Right lobe of liver (tissue), 6 donors: ENCODE data around the gene GABRB2. TPM values are rescaled to one million over a fixed set of nuclear protein-coding genes. Genes with fewer than 3 reads are reported as not detected.
"Not testable (repeated sequence)": the region's sequence is repeated elsewhere in the genome, so short reads cannot be mapped to it uniquely, and the experiment has no call there.

Source experiments
- ATAC-seq, 4 donors: fragments of 200-7000 bp; cut with Tn5 transposase; one replicate each; pipeline ENCODE4 v1.9.1; 2020; ENCODE audit warnings: mild to moderate bottlenecking in 4 of 4, moderate library complexity in 4 of 4
- DNase-seq, 3 donors: peaks; one replicate each; pipeline ENCODE4 v3.0.0-alpha.2; 2020
- H3K27ac ChIP-seq, 3 donors: fragments of 200-600 bp; one replicate each; pipeline ENCODE4 v1.8.0; 2022
- H3K27me3 ChIP-seq, 2 donors: fragments of 200-600 bp; one replicate each; pipeline ENCODE4 v1.8.0; 2022
- H3K36me3 ChIP-seq, 4 donors: fragments of 200-600 bp; sonication (generic) in 1 of 4; one replicate each; pipeline versions ENCODE4 v1.5.1 to v1.8.0; 2017 to 2022; ENCODE audit warnings: control low read depth in 1 of 4
- H3K4me1 ChIP-seq, 4 donors: fragments of 200-600 bp; sonication (generic) in 1 of 4; one replicate each; pipeline versions ENCODE4 v1.5.1 to v1.8.0; 2017 to 2022; ENCODE audit warnings: control low read depth in 1 of 4
- H3K4me3 ChIP-seq, 3 donors: fragments of 200-600 bp; one replicate each; pipeline ENCODE4 v1.8.0; 2022
- H3K9me3 ChIP-seq, 4 donors: fragments of 200-600 bp; sonication (generic) in 1 of 4; one replicate each; pipeline versions ENCODE4 v1.5.1 to v1.8.0; 2017 to 2022; ENCODE audit warnings: control low read depth in 1 of 4
- POLR2A ChIP-seq: fragments of 450-650 bp; IDR thresholded peaks from one replicate; pipeline ENCODE4 v1.6.1; 2017; ENCODE audit warnings: antibody characterized with exemption, mild to moderate bottlenecking
- WGBS: methylation state at CpG from one replicate; pipeline ENCODE4 v1.1.6; 2018; ENCODE audit warnings: low coverage, low lambda C conversion rate; ENCODE audit not compliant: insufficient coverage; ENCODE audit errors: missing lambda C conversion rate; 5-methylcytosine and 5-hydroxymethylcytosine counted together
- intact Hi-C, 2 donors: fragments of 100-400 bp; cut with DNase I; formaldehyde crosslinking; loops; one replicate each; pipeline versions ENCODE4 v1.11.2 to v1.14.1; 2022
- total RNA-seq, 6 experiments: library from RNA; depleted of rRNA in 2 of 6; stranded (reverse); fragments of >200 nt in 2 of 6; fragmentation: NEBNext Ultra II Directional in 3 of 6; extraction: Animal tissue kit (Norgen Biotek cat#: 25700) in 3 of 6; gene quantifications; one replicate each; pipeline versions ENCODE4 v1.1.0 to v1.2.4, GENCODE V29; 2016 to 2023
- TF ChIP-seq, protein P1 (sequence below), 4 donors: fragments of 200-600 bp in 3 of 4; fragments of 450-650 bp in 1 of 4; IDR thresholded peaks; one replicate each; pipeline versions ENCODE4 v1.5.1 to v1.8.0; 2016 to 2022; ENCODE audit warnings: antibody characterized with exemption in 4 of 4, mild to moderate bottlenecking in 2 of 4
- donor health status: DM: no; HTN: yes; CAD: no.
- donor health status: DM: no; HTN: no; CAD: no.
- donor health status: DM: no; HTN: no; CAD: no.
- donor health status: DM: no; HTN: yes; CAD: no.
- donor health status: DM: no; HTN: yes; CAD: no.

Gene GABRB2
- total RNA-seq, 6 experiments from 2014 or later: not detected

DNA sequence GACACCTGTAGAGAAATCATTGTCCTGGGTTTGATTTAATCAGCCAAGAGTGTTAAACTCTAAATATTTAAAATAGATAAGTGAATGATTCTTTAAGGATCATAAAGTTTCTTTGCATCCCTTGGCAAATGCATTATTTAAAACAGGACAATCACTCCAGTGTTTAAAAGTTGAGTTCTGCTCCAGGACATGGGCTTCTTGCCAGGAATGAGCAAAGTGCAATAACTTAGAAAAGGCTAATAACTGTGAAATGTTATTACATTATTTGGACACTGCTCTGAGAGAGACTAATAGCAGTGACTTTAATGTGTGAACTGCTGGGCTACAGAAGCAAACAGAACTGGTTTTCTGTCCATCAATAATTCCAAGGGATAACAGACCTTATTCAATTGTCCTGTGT lies 283.3 kb downstream of the GABRB2 start:
- Histone ChIP-seq H3K27me3 (no peaks in the 10 kb centered on the region), H3K4me3 (no peak overlapping the region), H3K9me3 (no peaks in the 10 kb centered on the region), H3K36me3 (no peaks in the 10 kb centered on the region), H3K27ac (no peak overlapping the region), H3K4me1 (no peaks in the 10 kb centered on the region)
- TF ChIP-seq, protein P1, sequence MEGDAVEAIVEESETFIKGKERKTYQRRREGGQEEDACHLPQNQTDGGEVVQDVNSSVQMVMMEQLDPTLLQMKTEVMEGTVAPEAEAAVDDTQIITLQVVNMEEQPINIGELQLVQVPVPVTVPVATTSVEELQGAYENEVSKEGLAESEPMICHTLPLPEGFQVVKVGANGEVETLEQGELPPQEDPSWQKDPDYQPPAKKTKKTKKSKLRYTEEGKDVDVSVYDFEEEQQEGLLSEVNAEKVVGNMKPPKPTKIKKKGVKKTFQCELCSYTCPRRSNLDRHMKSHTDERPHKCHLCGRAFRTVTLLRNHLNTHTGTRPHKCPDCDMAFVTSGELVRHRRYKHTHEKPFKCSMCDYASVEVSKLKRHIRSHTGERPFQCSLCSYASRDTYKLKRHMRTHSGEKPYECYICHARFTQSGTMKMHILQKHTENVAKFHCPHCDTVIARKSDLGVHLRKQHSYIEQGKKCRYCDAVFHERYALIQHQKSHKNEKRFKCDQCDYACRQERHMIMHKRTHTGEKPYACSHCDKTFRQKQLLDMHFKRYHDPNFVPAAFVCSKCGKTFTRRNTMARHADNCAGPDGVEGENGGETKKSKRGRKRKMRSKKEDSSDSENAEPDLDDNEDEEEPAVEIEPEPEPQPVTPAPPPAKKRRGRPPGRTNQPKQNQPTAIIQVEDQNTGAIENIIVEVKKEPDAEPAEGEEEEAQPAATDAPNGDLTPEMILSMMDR (IDR thresholded peaks at IDR 0.05): no peak
- TF ChIP-seq POLR2A: no peak
- intact Hi-C loops: no loop called here
- ATAC-seq (no peak), DNase-seq (no peak)

DNA sequence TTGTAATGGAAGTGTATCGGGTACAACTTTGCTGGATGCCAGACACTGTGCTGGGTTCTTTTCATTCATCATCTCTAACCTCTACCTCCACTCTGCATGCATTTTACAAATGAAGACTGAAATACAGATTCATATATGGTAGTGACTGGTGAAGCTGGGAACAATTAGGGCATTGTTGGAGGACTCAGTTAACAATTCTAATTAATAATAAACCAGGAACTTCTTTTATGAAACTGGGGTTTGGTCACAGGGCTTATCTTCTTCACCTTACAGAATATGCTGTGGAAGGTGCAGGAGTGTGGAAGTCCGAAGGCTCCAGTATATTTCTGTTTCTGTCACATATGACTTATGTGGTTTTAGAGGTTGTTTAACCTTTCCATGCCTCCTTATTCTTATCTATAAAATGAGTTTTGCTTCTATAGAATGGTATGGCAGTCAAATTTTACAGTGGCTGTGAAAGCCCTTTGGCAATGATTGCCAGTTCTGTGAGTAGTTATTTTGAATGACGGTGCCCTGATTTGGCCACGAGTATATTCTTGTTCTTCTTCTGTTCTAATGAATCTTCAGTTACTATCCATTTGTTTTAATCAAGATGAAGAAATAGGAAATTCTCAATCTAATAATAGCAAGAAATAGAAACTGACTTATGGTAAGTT lies 284.7 kb downstream of the GABRB2 start:
- DNase-seq (no peak), ATAC-seq (no peak)
- Histone ChIP-seq H3K4me3 (no peak overlapping the region), H3K27me3 (no peaks in the 10 kb centered on the region), H3K9me3 (no peaks in the 10 kb centered on the region), H3K36me3 (no peaks in the 10 kb centered on the region), H3K4me1 (no peaks in the 10 kb centered on the region), H3K27ac (no peak overlapping the region)
- intact Hi-C loops: no loop called here
- WGBS: 60% methylated on average over 4 of the region's 4 CpGs
- TF ChIP-seq, protein P1 (IDR thresholded peaks at IDR 0.05): no peak
- no peak for TF ChIP-seq POLR2A

DNA sequence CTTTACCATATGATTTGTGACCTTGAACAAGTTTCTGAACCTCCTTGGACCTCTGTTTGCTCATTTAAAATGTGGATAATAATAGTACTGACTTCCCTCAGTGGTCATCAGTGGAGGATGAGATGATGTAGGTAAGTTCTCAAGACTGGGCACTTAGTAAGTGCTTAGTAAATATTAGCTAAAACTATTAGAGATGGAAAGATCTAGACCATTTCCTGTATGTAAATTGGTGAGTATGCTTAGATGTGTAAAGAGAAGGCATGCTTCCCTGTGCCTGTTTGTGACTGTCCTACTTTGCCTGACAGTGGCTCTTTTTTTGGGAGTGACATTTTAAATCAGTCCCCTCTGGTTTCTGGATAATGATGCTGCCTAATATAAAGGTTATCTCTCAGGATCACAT lies 288.1 kb downstream of the GABRB2 start:
- no peak for ATAC-seq
- TF ChIP-seq POLR2A: no peak
- TF ChIP-seq, protein P1 (IDR thresholded peaks at IDR 0.05): no peak
- no peak for DNase-seq

DNA sequence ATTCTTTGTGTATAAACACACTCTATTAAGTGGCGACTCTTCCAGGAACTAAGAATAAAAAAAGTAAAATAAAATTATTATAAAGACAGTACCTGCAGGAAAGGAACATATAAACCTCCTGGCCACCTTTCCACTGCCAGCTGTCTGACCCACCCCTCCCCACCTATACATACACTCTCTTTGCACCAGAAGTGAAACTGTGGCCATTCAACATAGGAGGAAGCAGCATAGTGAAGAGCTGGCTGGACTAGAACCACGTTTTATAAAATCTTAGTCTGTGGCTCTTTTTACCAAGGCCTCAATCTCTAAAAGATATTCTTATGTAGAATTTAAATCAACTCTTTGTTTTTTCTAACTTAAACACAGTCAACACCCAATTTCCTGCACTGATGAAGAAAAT lies 289.6 kb downstream of the GABRB2 start:
- 44% methylated on average over 2 of the region's 2 CpGs for WGBS
- H3K27me3 ChIP-seq: no peaks in the 10 kb centered on the region
- intact Hi-C loops: no loop called here

More for the DNA sequence above, 288.1 kb downstream of the GABRB2 start:
- Histone ChIP-seq H3K4me3 (no peak overlapping the region), H3K9me3 (no peaks in the 10 kb centered on the region), H3K36me3 (no peaks in the 10 kb centered on the region), H3K27ac (no peak overlapping the region), H3K27me3 (no peaks in the 10 kb centered on the region), H3K4me1 (no peaks in the 10 kb centered on the region)
- intact Hi-C loops: no loop called here

DNA sequence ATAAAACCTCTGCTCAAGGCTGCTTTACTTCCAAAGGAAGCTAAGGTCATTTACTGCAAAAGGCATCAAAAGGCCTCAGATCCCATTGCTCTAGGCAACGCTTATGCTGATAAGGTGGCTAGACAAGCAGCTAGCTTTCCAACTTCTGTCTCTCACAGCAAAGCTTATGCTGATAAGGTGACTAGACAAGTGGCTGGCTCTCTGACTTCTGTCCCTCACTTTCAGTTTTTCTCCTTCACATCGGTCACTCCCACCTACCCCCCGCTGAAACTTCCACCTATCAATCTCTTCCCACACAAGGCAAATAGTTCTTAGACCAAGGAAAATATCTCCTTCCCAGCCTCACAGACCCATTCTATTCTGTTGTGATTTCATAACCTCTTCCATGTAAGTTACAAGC lies 293.6 kb downstream of the GABRB2 start:
- H3K27me3 ChIP-seq, DNase-seq, H3K4me3 ChIP-seq, H3K27ac ChIP-seq, ATAC-seq, H3K4me1 ChIP-seq, H3K9me3 ChIP-seq, intact Hi-C loops, H3K36me3 ChIP-seq: not testable (repeated sequence)
- 38% methylated on average over 3 of the region's 3 CpGs for WGBS

More for the DNA sequence above, 289.6 kb downstream of the GABRB2 start:
- ATAC-seq (no peak), DNase-seq (no peak)
- Histone ChIP-seq H3K36me3 (no peaks in the 10 kb centered on the region), H3K9me3 (no peaks in the 10 kb centered on the region), H3K4me1 (no peaks in the 10 kb centered on the region), H3K27ac (no peak overlapping the region), H3K4me3 (no peak overlapping the region)
- TF ChIP-seq, protein P1 (IDR thresholded peaks at IDR 0.05): no peak
- no peak for TF ChIP-seq POLR2A
